GM13976 (cell line): ENCODE data around the gene MICAL1.

Source experiments
- DNase-seq: peaks from one replicate; pipeline ENCODE4 v3.0.0; 2012; ENCODE audit warnings: low spot score
- CTCF ChIP-seq: IDR thresholded peaks from 2 replicates; pipeline ENCODE4 v1.5.1; 2012; ENCODE audit warnings: borderline replicate concordance, mild to moderate bottlenecking; ENCODE audit not compliant: insufficient read depth; ENCODE audit errors: extremely low read depth, missing control alignments, control extremely low read depth
- in situ Hi-C: fragments of 300-500 bp; cut with MboI; formaldehyde crosslinking; loops from one replicate; pipeline ENCODE4 v1.12.0; 2022; ENCODE audit warnings: low sequenced_read_pairs, mixed read lengths, inconsistent platforms; ENCODE audit not compliant: unreplicated experiment

Gene MICAL1

GRCh38 chr6:109460161-109460829 is 4.7 kb upstream of the MICAL1 start:
- in situ Hi-C loops = no loop called here
- DNase-seq = no peak
- TF ChIP-seq CTCF = no peak

GRCh38 chr6:109458774-109459531 is 3.4 kb upstream of the MICAL1 start:
- DNase-seq = peak; percentile 59
- in situ Hi-C loops = no loop called here
- no peak for TF ChIP-seq CTCF

GRCh38 chr6:109457562-109457996 is 2.0 kb upstream of the MICAL1 start:
- DNase-seq = no peak
- in situ Hi-C loops = no loop called here

GRCh38 chr6:109456710-109457561 is 1.4 kb upstream of the MICAL1 start:
- no peak for TF ChIP-seq CTCF
- no peak for DNase-seq
- in situ Hi-C loops = no loop called here

More at GRCh38 chr6:109457562-109457996, 2.0 kb upstream of the MICAL1 start:
- TF ChIP-seq CTCF = no peak

- in situ Hi-C loops = no loop called here
- no peak for TF ChIP-seq CTCF
- no peak for DNase-seq
These were observed 575 bp upstream of the MICAL1 start for GRCh38 chr6:109456111-109456583.
